ENCODE data around the gene GRK5. TPM values are rescaled to one million over a fixed set of nuclear protein-coding genes. Genes with fewer than 3 reads are reported as not detected.

Gene GRK5
- total and polyA plus RNA-seq, 4 donors, result 18.5 to 43.1 (median 40.3) TPM

DNA sequence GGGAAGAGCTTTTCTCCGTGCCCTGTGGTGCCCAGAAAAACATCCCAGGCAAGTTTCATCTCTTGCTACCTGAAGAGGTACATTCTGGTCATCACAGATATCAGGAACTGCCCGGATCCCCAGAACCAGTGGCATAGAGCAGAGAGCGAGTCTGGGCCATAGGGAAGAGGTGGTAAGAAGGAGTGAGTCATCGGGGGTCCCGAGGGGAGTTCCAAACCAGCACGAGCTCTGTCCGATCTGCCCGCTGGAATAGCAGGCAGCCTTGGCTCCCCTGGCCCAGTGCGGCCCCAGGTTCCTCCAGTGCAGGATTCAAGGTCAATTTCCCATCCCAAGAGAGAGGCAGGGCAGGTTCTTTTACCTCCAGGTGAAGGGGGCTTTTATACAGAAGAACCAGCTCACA is 210.5 kb downstream of the GRK5 start:
- no peak overlapping the region for H3K9ac ChIP-seq (ENCODE audit: insufficient read depth in 1 of 2, low read length in 2 of 2)
- DNase-seq (no peak), ATAC-seq (ENCODE audit: insufficient read depth, low FRiP score) (no peak)
- TF ChIP-seq, protein P1, sequence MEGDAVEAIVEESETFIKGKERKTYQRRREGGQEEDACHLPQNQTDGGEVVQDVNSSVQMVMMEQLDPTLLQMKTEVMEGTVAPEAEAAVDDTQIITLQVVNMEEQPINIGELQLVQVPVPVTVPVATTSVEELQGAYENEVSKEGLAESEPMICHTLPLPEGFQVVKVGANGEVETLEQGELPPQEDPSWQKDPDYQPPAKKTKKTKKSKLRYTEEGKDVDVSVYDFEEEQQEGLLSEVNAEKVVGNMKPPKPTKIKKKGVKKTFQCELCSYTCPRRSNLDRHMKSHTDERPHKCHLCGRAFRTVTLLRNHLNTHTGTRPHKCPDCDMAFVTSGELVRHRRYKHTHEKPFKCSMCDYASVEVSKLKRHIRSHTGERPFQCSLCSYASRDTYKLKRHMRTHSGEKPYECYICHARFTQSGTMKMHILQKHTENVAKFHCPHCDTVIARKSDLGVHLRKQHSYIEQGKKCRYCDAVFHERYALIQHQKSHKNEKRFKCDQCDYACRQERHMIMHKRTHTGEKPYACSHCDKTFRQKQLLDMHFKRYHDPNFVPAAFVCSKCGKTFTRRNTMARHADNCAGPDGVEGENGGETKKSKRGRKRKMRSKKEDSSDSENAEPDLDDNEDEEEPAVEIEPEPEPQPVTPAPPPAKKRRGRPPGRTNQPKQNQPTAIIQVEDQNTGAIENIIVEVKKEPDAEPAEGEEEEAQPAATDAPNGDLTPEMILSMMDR (IDR thresholded peaks at IDR 0.05; ENCODE audit: control extremely low read depth, extremely low read depth), result no peak
- WGBS, 2 donors, result 90 to 97% methylated on average over 9 of the region's 9 CpGs
- no peaks in the 10 kb centered on the region for H3K9me3 ChIP-seq (ENCODE audit: control insufficient read depth in 4 of 4, insufficient read depth in 3 of 4, low read length in 3 of 4)
- peaks cover 0 to 24% (median 15%) of the 10 kb centered on the region in 5 donors for H3K4me1 ChIP-seq (ENCODE audit: control insufficient read depth in 5 of 5, insufficient read depth in 5 of 5, low read length in 5 of 5)
- H3K36me3 ChIP-seq (ENCODE audit: control insufficient read depth in 4 of 4, insufficient read depth in 4 of 4, low read length in 4 of 4), result peaks cover 0 to 4% (median 0%) of the 10 kb centered on the region in 4 donors
- no peaks in the 10 kb centered on the region for H3K27me3 ChIP-seq (ENCODE audit: control insufficient read depth in 3 of 3, insufficient read depth in 3 of 3, low read length in 2 of 3)
- H3K27ac ChIP-seq (ENCODE audit: low read depth in 1 of 2, low read length in 1 of 2), result no peak overlapping the region
- no peak overlapping the region for H3K4me3 ChIP-seq

DNA sequence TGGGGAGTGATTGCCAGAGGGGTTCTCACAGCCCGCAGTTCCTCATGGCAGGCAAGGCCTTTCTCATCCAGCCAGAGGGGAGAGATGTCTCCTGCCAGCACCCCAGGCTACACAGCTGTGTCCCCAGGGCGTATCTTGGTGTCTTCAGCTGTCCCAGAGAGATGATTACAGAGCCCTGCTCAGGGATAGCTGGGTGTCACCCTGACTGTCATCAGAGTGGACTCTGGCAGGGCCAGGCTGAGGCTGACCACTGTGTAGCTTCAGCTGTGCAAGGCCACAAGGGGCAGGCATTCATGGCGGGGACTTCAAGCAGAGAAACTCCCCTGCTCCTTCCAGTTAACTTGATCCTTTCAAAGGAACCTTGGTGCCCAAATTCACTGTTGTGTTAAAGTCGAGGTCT is 211.0 kb downstream of the GRK5 start:
- ATAC-seq (ENCODE audit: insufficient read depth, low FRiP score) (no peak), DNase-seq (no peak)
- no peaks in the 10 kb centered on the region for H3K27me3 ChIP-seq (ENCODE audit: control insufficient read depth in 3 of 3, insufficient read depth in 3 of 3, low read length in 2 of 3)
- no peaks in the 10 kb centered on the region for H3K9me3 ChIP-seq (ENCODE audit: control insufficient read depth in 4 of 4, insufficient read depth in 3 of 4, low read length in 3 of 4)
- TF ChIP-seq, protein P1 (IDR thresholded peaks at IDR 0.05; ENCODE audit: control extremely low read depth, extremely low read depth), result no peak
- H3K27ac ChIP-seq (ENCODE audit: low read depth in 1 of 2, low read length in 1 of 2), result no peak overlapping the region
- peaks cover 0 to 24% (median 11%) of the 10 kb centered on the region in 5 donors for H3K4me1 ChIP-seq (ENCODE audit: control insufficient read depth in 5 of 5, insufficient read depth in 5 of 5, low read length in 5 of 5)
- 87 to 88% methylated on average over 4 of the region's 4 CpGs for WGBS, 2 donors
- H3K9ac ChIP-seq (ENCODE audit: insufficient read depth in 1 of 2, low read length in 2 of 2), result no peak overlapping the region
- H3K4me3 ChIP-seq, result no peak overlapping the region
- peaks cover 0 to 8% (median 0%) of the 10 kb centered on the region in 4 donors for H3K36me3 ChIP-seq (ENCODE audit: control insufficient read depth in 4 of 4, insufficient read depth in 4 of 4, low read length in 4 of 4)

GRCh38 chr10:119419931-119420330 is 212.6 kb downstream of the GRK5 start:
- ATAC-seq (ENCODE audit: insufficient read depth, low FRiP score), result no peak
- 90 to 92% methylated on average over 2 of the region's 2 CpGs for WGBS, 2 donors
- peaks cover 0 to 20% (median 6%) of the 10 kb centered on the region in 5 donors for H3K4me1 ChIP-seq (ENCODE audit: control insufficient read depth in 5 of 5, insufficient read depth in 5 of 5, low read length in 5 of 5)
- no peaks in the 10 kb centered on the region for H3K9me3 ChIP-seq (ENCODE audit: control insufficient read depth in 4 of 4, insufficient read depth in 3 of 4, low read length in 3 of 4)
- TF ChIP-seq, protein P1 (IDR thresholded peaks at IDR 0.05; ENCODE audit: control extremely low read depth, extremely low read depth), result no peak
- H3K27ac ChIP-seq (ENCODE audit: low read depth in 1 of 2, low read length in 1 of 2), result peak overlapping the region in 1 of 2 donors; percentile 28
- DNase-seq, result no peak
- no peak overlapping the region for H3K9ac ChIP-seq (ENCODE audit: insufficient read depth in 1 of 2, low read length in 2 of 2)
- H3K27me3 ChIP-seq (ENCODE audit: control insufficient read depth in 3 of 3, insufficient read depth in 3 of 3, low read length in 2 of 3), result no peaks in the 10 kb centered on the region
- H3K36me3 ChIP-seq (ENCODE audit: control insufficient read depth in 4 of 4, insufficient read depth in 4 of 4, low read length in 4 of 4), result peaks cover 0 to 13% (median 5%) of the 10 kb centered on the region in 4 donors
- H3K4me3 ChIP-seq, result no peak overlapping the region

All from lung (tissue), 12 donors.